Endothelial cell of umbilical vein (primary cell): Measurements from ENCODE around the gene SART3. TPM values are rescaled to one million over a fixed set of nuclear protein-coding genes. Genes with fewer than 3 reads are reported as not detected.

ENCODE experiments used
- BruUV-seq: library from RNA; stranded (reverse); fragments of 400-500 nt; replicated peaks from 2 replicates; lab custom pipeline; 2021; lab: Mats Ljungman, UMichigan
- CTCF ChIA-PET: fragments of 300-600, 350-600 bp; sonication (Branson Sonifier 250); formaldehyde crosslinking; loops from one replicate; lab custom pipeline; 2021; ENCODE audit warnings: antibody characterized with exemption, inconsistent platforms; lab: Charles Lee
- POLR2A ChIA-PET: fragments of 300-600, 350-600 bp; sonication (Branson Sonifier 250); formaldehyde crosslinking; loops from one replicate; lab custom pipeline; 2021; ENCODE audit warnings: antibody characterized with exemption, inconsistent platforms; lab: Charles Lee
- DNase-seq: peaks from one replicate; pipeline ENCODE4 v3.0.0-alpha.2; 2011; ENCODE audit warnings: low read depth, low spot score
- FAIRE-seq: peaks from 2 replicates; lab custom pipeline; 2011; peaks lifted over from hg19 to GRCh38; lab: Jason Lieb, UNC
- H2AFZ ChIP-seq: 2 replicates; pipeline ENCODE4 v1.6.0; 2012; ENCODE audit warnings: low read depth, low read length, control low read depth, inconsistent platforms
- H3K27ac ChIP-seq: 2 replicates; pipeline ENCODE4 v1.5.1; 2011; ENCODE audit warnings: low read depth, mild to moderate bottlenecking, control low read depth, low read length, moderate library complexity; ENCODE audit not compliant: insufficient read depth
- H3K27me3 ChIP-seq, 2 experiments: 2 replicates each; pipeline versions ENCODE4 v1.6.0 to v1.6.1; 2011; ENCODE audit warnings: low read length in 2 of 2, mixed read lengths in 1 of 2; ENCODE audit not compliant: control insufficient read depth in 2 of 2, insufficient read depth in 2 of 2
- H3K36me3 ChIP-seq, 2 experiments: 2 replicates in 1 of 2; 3 replicates in 1 of 2; pipeline ENCODE4 v1.5.1; 2011; ENCODE audit warnings: low read length in 2 of 2, mild to moderate bottlenecking in 1 of 2, moderate library complexity in 1 of 2; ENCODE audit not compliant: control insufficient read depth in 2 of 2, insufficient read depth in 2 of 2; ENCODE audit errors: extremely low read depth in 1 of 2
- H3K4me1 ChIP-seq: 3 replicates; pipeline ENCODE4 v1.5.1; 2011; ENCODE audit warnings: mild to moderate bottlenecking, low read length; ENCODE audit not compliant: control insufficient read depth, insufficient read depth; ENCODE audit errors: extremely low read depth
- H3K4me2 ChIP-seq: 2 replicates; pipeline ENCODE4 v1.6.1; 2011; ENCODE audit warnings: low read length, control low read depth, mixed read lengths; ENCODE audit not compliant: insufficient read depth
- H3K4me3 ChIP-seq, 3 experiments: fragments of 200-600 bp in 1 of 3; sonication (generic), shearing (Covaris generic) in 1 of 3; replicated peaks in 1 of 3; 2 replicates each; pipeline ENCODE4 v1.5.1; 2011 to 2016; ENCODE audit warnings: control low read depth in 3 of 3, low read length in 3 of 3, mild to moderate bottlenecking in 2 of 3, inconsistent platforms in 1 of 3, low read depth in 1 of 3, moderate library complexity in 1 of 3; ENCODE audit not compliant: insufficient read depth in 1 of 3
- H3K79me2 ChIP-seq: 2 replicates; pipeline ENCODE4 v1.6.0; 2012; ENCODE audit warnings: low read length, inconsistent platforms; ENCODE audit not compliant: control insufficient read depth, insufficient read depth
- H3K9ac ChIP-seq: replicated peaks from 2 replicates; pipeline ENCODE3; 2011; ENCODE audit warnings: low read length, control low read depth; ENCODE audit not compliant: insufficient read depth; ENCODE audit errors: extremely low read depth
- H3K9me1 ChIP-seq: replicated peaks from 3 replicates; pipeline ENCODE4 v1.6.0; 2011; ENCODE audit warnings: mild to moderate bottlenecking, low read length; ENCODE audit not compliant: control insufficient read depth, insufficient read depth; ENCODE audit errors: extremely low read depth
- H3K9me3 ChIP-seq: replicated peaks from 2 replicates; pipeline ENCODE4 v1.5.1; 2012; ENCODE audit warnings: low read length, inconsistent platforms; ENCODE audit not compliant: control insufficient read depth, insufficient read depth
- H4K20me1 ChIP-seq: replicated peaks from 2 replicates; pipeline ENCODE3; 2011; ENCODE audit warnings: mild to moderate bottlenecking, low read length; ENCODE audit not compliant: control insufficient read depth, insufficient read depth; ENCODE audit errors: extremely low read depth
- MYC ChIP-seq: IDR thresholded peaks from one replicate; pipeline ENCODE4 v1.6.1; 2011; ENCODE audit warnings: mild to moderate bottlenecking, low read depth, low read length
- POLR2A ChIP-seq: IDR thresholded peaks from 2 replicates; pipeline ENCODE4 v1.6.1; 2012; ENCODE audit warnings: low read depth, mild to moderate bottlenecking, control low read depth, low read length
- POLR2AphosphoS5 ChIP-seq: IDR thresholded peaks from 2 replicates; pipeline ENCODE4 v1.6.1; 2012; ENCODE audit warnings: low read depth, mild to moderate bottlenecking, control low read depth, low read length, moderate library complexity; ENCODE audit not compliant: insufficient read depth
- dilution Hi-C: fragments of 300-500 bp; cut with MboI; formaldehyde crosslinking; loops from one replicate; pipeline ENCODE4 v1.15.0; 2019; ENCODE audit warnings: low sequenced_read_pairs; ENCODE audit not compliant: extremely low pct_ligation_motif_present
- intact Hi-C: fragments of 100-400 bp; cut with micrococcal nuclease; formaldehyde crosslinking; loops from one replicate; pipeline ENCODE4 v1.10.0; 2022
- polyA plus RNA-seq, 4 experiments: library from polyadenylated mRNA; depleted of rRNA in 3 of 4; stranded (reverse) in 3 of 4; unstranded in 1 of 4; fragments of >200 nt; gene quantifications; 2 replicates each; pipeline versions ENCODE4 v1.2.1 to v1.2.3, GENCODE V29; 2011 to 2012; ENCODE audit warnings: missing spikeins in 1 of 4
- total RNA-seq: library from RNA; stranded (reverse); gene quantifications from 2 replicates; pipeline ENCODE4 v1.2.3, GENCODE V29; 2021
- TF ChIP-seq, protein P1 (sequence below), 2 donors: IDR thresholded peaks; 1 replicate in 1 of 2; 2 replicates in 1 of 2; pipeline ENCODE4 v1.5.1; 2011; ENCODE audit warnings: low read length in 2 of 2, mild to moderate bottlenecking in 2 of 2, moderate library complexity in 2 of 2, control low read depth in 1 of 2, inconsistent platforms in 1 of 2, low read depth in 1 of 2; ENCODE audit not compliant: insufficient read depth in 1 of 2; ENCODE audit errors: extremely low read depth in 1 of 2

SART3 gene
- total and polyA plus RNA-seq, 2 donors (not counting 3 experiments of a cell fraction or from before 2014, with no cell fraction given): 13.9 to 50.7 TPM

DNA sequence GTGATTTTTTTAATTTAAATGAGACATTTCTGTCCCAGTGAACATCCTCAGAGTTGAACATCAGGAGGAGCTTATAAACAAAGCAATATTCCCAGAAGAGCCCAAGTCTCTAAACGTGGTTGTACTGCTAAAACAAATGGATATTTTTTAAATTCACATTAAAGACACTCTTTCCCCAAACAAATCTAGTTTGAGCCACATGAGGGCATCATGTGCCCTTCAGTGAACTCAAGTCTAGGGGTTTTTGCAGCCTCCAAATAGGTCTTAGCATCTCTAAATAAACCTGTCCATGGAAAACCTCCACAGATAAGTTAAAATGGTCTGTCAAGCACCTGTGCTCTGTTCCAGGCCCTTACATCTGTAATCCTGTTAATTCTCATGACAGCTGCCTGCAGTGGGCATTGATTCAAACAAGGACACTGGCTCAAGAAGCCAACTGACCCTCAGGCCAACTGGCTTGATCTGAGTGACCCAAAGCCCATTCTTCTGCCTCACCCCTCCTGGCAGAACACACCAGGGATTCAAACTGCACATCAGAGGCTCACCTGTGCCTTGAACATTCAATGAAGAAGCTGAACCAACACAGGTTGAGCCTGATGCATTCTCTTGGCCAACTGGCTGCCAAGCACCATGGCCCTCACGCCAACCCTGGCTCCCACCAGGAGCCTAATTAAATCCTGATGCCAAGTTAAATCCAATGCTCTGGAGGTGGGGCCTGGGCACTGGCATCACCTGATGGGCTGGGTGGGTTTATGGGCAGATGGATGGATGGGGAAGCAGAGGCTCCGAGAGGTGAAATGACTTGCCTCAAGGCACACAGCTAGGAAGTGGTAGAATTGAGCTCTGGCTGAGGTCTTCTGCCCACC lies 10.0 kb upstream of the SART3 start:
- Histone ChIP-seq H3K27me3 (no peaks in the 10 kb centered on the region), H3K9me3 (no peaks in the 10 kb centered on the region), H3K4me1 (peaks cover 8% of the 10 kb centered on the region), H3K9me1 (no peaks in the 10 kb centered on the region), H3K4me2 (no peak overlapping the region), H3K9ac (no peak overlapping the region), H3K79me2 (no peaks in the 10 kb centered on the region), H2AFZ (no peak overlapping the region), H3K4me3 (no peak overlapping the region), H3K36me3 (peaks cover 11 to 15% of the 10 kb centered on the region in 2 experiments), H4K20me1 (no peaks in the 10 kb centered on the region), H3K27ac (no peak overlapping the region)
- FAIRE-seq (no peak), DNase-seq (peak; percentile 39)
- ChIA-PET CTCF (interaction anchor here (1.1 to 7.4 kb wide), 9 partner anchors 46 to 384 kb away, joined by 3 to 86 read pairs (median 4); no protein-coding TSS in a partner anchor), POLR2A (no interaction called here)
- no TSS peak for BruUV-seq
- TF ChIP-seq, protein P1, sequence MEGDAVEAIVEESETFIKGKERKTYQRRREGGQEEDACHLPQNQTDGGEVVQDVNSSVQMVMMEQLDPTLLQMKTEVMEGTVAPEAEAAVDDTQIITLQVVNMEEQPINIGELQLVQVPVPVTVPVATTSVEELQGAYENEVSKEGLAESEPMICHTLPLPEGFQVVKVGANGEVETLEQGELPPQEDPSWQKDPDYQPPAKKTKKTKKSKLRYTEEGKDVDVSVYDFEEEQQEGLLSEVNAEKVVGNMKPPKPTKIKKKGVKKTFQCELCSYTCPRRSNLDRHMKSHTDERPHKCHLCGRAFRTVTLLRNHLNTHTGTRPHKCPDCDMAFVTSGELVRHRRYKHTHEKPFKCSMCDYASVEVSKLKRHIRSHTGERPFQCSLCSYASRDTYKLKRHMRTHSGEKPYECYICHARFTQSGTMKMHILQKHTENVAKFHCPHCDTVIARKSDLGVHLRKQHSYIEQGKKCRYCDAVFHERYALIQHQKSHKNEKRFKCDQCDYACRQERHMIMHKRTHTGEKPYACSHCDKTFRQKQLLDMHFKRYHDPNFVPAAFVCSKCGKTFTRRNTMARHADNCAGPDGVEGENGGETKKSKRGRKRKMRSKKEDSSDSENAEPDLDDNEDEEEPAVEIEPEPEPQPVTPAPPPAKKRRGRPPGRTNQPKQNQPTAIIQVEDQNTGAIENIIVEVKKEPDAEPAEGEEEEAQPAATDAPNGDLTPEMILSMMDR (IDR thresholded peaks at IDR 0.05; ENCODE audit: extremely low read depth in 1 of 2, insufficient read depth in 1 of 2, low read depth in 1 of 2, low read length in 2 of 2): peak; percentile 8 to 13
- TF ChIP-seq POLR2AphosphoS5 (no peak), MYC (no peak), POLR2A (no peak)
- intact Hi-C loops (loop anchor here (1.0 kb wide), 1 partner anchor 47 kb away; no protein-coding TSS in a partner anchor), dilution Hi-C loops (no loop called here)
